Activated CD8-positive, alpha-beta T cell treated with anti-CD3 and anti-CD28 coated beads, Interleukin-2, amount 10 ng/mL, durations not matched to agents 7 days and 5 days (primary cell): ENCODE measurements around the gene KNDC1. TPM values are rescaled to one million over a fixed set of nuclear protein-coding genes. Genes with fewer than 3 reads are reported as not detected.

ENCODE experiments used
- ATAC-seq: fragments of 150-1000 bp; cut with Tn5 transposase; one replicate; pipeline ENCODE4 v1.10.0; 2021; ENCODE audit warnings: moderate library complexity
- CTCF ChIA-PET: fragments of 350-600 bp; sonication (Branson Sonifier 250); formaldehyde crosslinking; loops from one replicate; lab custom pipeline; 2021; ENCODE audit warnings: antibody characterized with exemption; lab: Charles Lee
- POLR2A ChIA-PET: fragments of 350-600 bp; sonication (Branson Sonifier 250); formaldehyde crosslinking; loops from one replicate; lab custom pipeline; 2021; ENCODE audit warnings: antibody characterized with exemption; lab: Charles Lee
- DNase-seq: peaks from one replicate; pipeline ENCODE4 v3.0.0-alpha.2; 2020
- H3K27ac Mint-ChIP-seq: one replicate; pipeline ENCODE4 v1.8.0; 2021; ENCODE audit warnings: mild to moderate bottlenecking, mixed read lengths
- H3K27me3 Mint-ChIP-seq: one replicate; pipeline ENCODE4 v1.8.0; 2021; ENCODE audit warnings: low read depth, mixed read lengths
- H3K36me3 Mint-ChIP-seq: one replicate; pipeline ENCODE4 v1.8.0; 2021; ENCODE audit warnings: low read depth, mixed read lengths
- H3K4me1 Mint-ChIP-seq: one replicate; pipeline ENCODE4 v1.8.0; 2021; ENCODE audit warnings: low read depth, mixed read lengths
- H3K4me3 Mint-ChIP-seq: one replicate; pipeline ENCODE4 v1.8.0; 2021; ENCODE audit warnings: mild to moderate bottlenecking, mixed read lengths
- H3K9me3 Mint-ChIP-seq: one replicate; pipeline ENCODE4 v1.8.0; 2022; ENCODE audit warnings: mixed read lengths; ENCODE audit not compliant: insufficient read depth
- total RNA-seq, 2 experiments: library from RNA; stranded (reverse); gene quantifications; one replicate each; pipeline ENCODE4 v1.2.3, GENCODE V29; 2021

Gene KNDC1
- total RNA-seq, 2 experiments from 2014 or later, result 0.21 to 0.32 TPM

DNA sequence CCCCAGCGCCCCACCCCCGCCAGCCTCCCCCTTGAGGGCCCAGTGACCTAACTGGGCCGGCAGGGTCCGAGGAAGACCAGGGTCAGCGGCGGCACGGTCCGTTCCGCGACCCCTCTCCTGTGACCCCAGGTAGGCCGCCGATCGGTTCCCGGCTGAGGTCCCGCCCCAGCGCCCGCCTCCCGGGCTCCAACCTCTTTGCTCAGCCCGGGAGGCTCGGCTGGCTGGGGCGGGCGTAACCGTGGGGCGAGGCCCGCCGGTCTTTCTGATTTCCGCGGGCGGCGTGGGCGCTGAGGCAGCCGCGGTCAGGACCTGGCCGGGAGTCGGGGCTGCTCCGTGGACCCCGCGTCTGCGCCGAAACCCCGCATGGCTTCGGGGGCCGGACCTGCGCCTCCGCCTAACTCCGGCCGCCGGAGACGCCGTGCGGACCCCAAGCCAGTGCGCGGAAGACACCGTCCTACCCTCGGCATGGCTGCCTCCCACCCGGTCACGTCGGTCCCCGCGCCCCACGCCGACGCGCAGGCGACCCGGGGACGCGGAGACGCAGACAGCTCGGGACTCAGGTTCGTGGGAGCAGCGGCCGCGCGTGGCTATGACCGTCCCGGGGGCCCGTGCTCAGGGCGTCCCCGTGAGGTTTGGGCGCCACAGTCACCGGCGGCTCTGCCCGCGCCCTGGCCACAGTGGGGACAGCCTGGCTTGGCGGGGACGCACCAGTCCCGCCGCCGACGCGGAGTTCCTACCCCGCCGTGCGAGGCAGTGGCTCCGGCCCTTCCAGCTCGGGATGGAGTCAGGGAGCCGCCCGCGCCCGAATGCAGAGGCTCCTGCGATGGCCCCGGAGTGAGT, 76.6 kb downstream of the KNDC1 start:
- H3K27ac Mint-ChIP-seq, result no peak overlapping the region
- H3K4me3 Mint-ChIP-seq, result no peak overlapping the region
- ChIA-PET CTCF (no interaction called here), POLR2A (no interaction called here)
- DNase-seq (no peak), ATAC-seq (peak; percentile 28)
- no peaks in the 10 kb centered on the region for H3K36me3 Mint-ChIP-seq
- peaks cover 54% of the 10 kb centered on the region for H3K27me3 Mint-ChIP-seq
- peaks cover 17% of the 10 kb centered on the region for H3K4me1 Mint-ChIP-seq
- no peaks in the 10 kb centered on the region for H3K9me3 Mint-ChIP-seq

DNA sequence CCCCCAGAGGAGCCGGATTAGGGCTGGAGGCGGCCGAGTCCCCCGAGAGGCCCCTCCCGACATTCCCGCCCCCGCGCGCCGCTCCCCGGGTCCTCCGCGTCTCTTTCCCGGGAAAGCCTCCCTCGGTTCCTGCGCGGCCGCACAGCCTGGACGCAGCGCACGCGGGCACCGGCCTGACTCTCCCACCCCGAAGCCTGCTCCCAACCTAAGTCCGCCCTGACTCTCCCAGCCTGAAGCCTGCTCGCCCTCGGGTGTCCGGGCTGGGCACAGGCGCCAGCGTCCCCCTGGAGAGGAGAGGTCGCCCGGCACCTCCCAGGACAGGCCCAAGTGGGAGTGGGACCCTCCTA, 77.2 kb downstream of the KNDC1 start:
- no peaks in the 10 kb centered on the region for H3K9me3 Mint-ChIP-seq
- ATAC-seq (no peak), DNase-seq (no peak)
- no peaks in the 10 kb centered on the region for H3K36me3 Mint-ChIP-seq
- H3K27ac Mint-ChIP-seq, result no peak overlapping the region
- peaks cover 23% of the 10 kb centered on the region for H3K4me1 Mint-ChIP-seq
- POLR2A ChIA-PET, result no interaction called here
- no peak overlapping the region for H3K4me3 Mint-ChIP-seq
- H3K27me3 Mint-ChIP-seq, result peaks cover 53% of the 10 kb centered on the region
- CTCF ChIA-PET, result no interaction called here

DNA sequence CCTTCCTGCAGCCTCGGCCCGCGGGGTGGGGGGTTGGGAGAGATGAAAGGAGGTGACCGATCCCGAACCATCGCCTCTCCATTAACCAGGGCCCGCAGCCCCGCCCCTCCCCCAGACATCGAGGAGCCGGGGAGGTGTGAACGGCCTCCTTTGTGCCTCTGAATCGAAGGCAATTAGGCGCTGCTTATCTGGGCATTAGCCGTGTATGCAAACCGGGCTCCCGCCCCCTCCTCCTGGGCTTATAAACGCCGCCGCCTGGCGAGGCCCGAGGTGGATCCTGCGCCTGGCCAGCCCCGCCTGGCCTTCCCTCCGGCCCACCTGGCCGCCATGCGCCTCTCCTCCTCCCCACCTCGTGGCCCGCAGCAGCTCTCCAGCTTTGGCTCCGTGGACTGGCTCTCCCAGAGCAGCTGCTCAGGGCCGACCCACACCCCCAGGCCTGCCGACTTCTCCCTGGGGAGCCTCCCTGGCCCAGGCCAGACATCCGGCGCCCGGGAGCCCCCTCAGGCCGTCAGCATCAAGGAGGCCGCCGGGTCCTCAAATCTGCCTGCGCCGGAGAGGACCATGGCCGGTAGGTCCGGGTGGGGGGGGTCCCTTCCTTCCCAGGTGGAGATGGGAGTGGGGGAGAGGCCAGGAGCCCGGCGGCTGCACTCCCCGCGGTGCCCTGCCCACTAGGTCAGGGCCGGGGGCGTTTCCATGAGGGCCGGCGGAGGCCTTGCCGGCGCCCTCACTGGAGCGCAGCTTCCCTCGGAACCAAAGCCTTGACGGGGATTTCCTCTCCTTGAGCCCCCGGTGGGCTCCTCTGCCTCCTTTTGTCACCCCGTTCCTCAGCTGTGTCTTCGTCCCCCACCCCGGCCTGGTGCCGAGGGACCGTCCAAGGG, 77.8 kb downstream of the KNDC1 start, which contains the start of gene VENTX:
VENTX (plus strand) TSS at position 268 of the 878 bp plus-strand sequence; CDS start at position 328, 60 bp downstream.
- H3K27me3 Mint-ChIP-seq, result peaks cover 51% of the 10 kb centered on the region
- ChIA-PET CTCF (no interaction called here), POLR2A (no interaction called here)
- ATAC-seq (no peak), DNase-seq (no peak)
- H3K4me3 Mint-ChIP-seq, result no peak within 1 kb of the TSS
- H3K36me3 Mint-ChIP-seq, result no peaks in the 10 kb centered on the region
- H3K9me3 Mint-ChIP-seq, result no peaks in the 10 kb centered on the region
- peaks cover 28% of the 10 kb centered on the region for H3K4me1 Mint-ChIP-seq
- no peak within 1 kb of the TSS for H3K27ac Mint-ChIP-seq

DNA sequence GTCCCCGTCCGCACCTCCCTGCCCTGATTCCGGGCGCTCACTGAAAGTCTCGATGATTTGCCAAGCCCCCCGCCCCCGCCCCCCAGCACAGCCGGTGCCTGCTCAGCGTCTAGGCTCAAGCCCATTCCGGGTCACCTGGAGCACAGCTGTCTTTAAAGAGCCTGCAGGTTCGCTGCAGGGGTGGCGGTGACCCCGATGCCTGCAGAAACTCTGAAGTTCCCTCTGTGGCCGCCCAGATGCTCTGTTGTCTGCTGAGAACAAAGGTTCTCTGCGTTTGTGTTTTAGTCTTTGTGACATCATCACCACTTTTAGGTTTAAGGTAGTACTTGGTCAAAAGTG, 78.4 kb downstream of the KNDC1 start:
- DNase-seq, result no peak
- Mint-ChIP-seq H3K27me3 (peaks cover 51% of the 10 kb centered on the region), H3K9me3 (no peaks in the 10 kb centered on the region), H3K36me3 (no peaks in the 10 kb centered on the region), H3K27ac (no peak overlapping the region), H3K4me3 (no peak overlapping the region), H3K4me1 (peaks cover 28% of the 10 kb centered on the region)
- CTCF ChIA-PET, result no interaction called here
- POLR2A ChIA-PET, result no interaction called here
- no peak for ATAC-seq

DNA sequence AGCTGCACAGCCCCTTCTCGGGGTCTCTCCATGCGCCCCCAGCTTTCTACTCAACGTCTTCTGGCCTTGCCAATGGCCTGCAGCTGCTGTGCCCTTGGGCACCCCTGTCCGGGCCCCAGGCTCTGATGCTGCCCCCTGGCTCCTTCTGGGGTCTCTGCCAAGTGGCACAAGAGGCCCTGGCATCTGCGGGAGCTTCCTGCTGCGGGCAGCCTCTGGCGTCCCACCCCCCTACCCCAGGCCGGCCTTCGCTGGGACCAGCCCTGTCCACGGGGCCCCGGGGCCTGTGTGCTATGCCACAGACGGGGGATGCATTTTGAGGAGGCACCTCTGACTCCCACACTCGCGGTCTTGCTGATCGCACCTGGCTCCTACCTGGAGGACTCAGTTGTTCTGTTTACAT, 80.0 kb downstream of the KNDC1 start:
- H3K9me3 Mint-ChIP-seq, result no peaks in the 10 kb centered on the region
- no peaks in the 10 kb centered on the region for H3K36me3 Mint-ChIP-seq
- POLR2A ChIA-PET, result interaction anchor here (0.5 to 0.6 kb wide), 2 partner anchors 36 to 498 kb away, joined by 3 read pairs; partner anchors contain the start of gene ADAM8
- H3K4me1 Mint-ChIP-seq, result peaks cover 25% of the 10 kb centered on the region
- H3K27me3 Mint-ChIP-seq, result peaks cover 38% of the 10 kb centered on the region
- no peak overlapping the region for H3K27ac Mint-ChIP-seq
- CTCF ChIA-PET, result no interaction called here
- no peak overlapping the region for H3K4me3 Mint-ChIP-seq
- DNase-seq (no peak), ATAC-seq (no peak)

DNA sequence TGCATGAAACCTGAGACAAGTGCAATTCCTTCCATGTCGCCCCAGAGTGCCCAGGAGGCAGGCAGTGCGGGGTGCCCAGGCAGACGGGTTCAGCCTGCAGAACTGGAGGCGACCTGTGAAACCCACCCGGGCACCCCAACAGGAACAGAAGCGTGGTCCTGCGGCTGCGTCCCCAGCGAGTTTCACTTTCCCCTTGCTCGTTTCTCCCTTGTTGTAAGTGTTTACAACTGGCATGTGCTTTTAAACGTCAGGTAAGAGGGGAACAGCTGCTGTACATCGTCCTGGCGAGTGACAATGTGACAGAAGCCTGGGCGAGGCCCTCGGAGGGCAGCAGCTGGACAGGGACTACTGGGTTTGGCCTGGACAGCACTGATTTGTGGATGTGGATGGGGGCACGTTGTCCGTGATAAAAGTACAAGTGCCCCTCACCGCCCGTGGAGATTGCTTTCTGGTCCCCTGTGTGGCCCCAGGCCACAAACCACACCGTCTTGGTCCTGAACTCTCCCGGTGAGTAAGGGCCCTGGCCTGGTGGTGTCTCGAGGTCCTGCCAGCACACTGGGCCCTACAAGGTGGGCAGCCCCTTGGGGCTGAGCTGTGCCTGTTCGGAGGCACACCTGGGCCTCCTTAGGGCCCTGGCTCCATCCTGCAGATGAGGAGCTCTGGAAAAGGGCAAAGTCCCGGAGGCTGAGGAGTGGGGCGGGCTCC, 81.6 kb downstream of the KNDC1 start:
- Mint-ChIP-seq H3K4me3 (peak overlapping the region; percentile 76), H3K9me3 (no peaks in the 10 kb centered on the region), H3K4me1 (peaks cover 23% of the 10 kb centered on the region), H3K27ac (no peak overlapping the region), H3K36me3 (no peaks in the 10 kb centered on the region), H3K27me3 (peaks cover 34% of the 10 kb centered on the region)
- ChIA-PET POLR2A (no interaction called here), CTCF (interaction anchor here (1.3 kb wide), 1 partner anchor 19 kb away, joined by 4 read pairs; no protein-coding TSS in a partner anchor)
- ATAC-seq (peak; percentile 59), DNase-seq (peak; percentile 65)

DNA sequence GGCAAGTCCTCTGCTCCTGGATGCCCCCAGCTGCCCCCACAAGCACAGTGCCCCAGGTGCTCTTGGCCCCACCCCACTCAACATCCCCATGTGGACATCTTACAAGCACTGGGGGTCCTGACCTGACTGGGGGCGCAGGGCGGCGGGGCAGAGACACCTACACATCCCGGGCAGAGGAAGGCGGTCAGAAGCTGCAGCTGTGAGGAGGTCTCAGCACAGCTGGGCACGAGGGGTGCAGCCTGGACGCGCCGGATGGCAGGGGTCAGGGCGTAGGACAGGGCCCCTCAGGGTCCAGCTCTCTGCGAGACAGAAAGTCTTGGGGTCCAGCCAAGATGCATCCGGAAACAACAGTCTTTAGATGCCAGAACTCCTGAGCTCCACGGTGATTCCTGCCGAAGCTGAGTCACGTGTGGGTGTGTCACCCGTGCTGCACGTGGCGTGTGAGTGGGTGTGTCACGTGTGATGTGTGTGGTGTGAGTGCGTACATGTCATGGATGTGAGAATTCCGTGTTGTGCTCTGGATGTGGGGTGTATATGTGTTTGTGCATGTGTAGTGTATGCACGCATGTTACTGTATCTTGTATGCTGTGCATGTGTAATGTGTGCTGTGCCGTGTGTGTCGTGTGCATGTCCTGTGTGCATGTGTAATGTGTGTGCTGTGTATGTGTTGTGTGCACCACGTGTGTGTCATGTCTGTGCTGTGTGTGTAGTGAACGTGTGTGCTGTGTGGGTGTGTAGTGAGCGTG, 82.8 kb downstream of the KNDC1 start:
- H3K4me1 Mint-ChIP-seq, result peaks cover 27% of the 10 kb centered on the region
- H3K27ac Mint-ChIP-seq, result peak overlapping the region; percentile 4
- H3K9me3 Mint-ChIP-seq, result no peaks in the 10 kb centered on the region
- ATAC-seq (no peak), DNase-seq (no peak)
- peaks cover 30% of the 10 kb centered on the region for H3K27me3 Mint-ChIP-seq
- no peak overlapping the region for H3K4me3 Mint-ChIP-seq
- CTCF ChIA-PET, result no interaction called here
- no peaks in the 10 kb centered on the region for H3K36me3 Mint-ChIP-seq
- POLR2A ChIA-PET, result no interaction called here

DNA sequence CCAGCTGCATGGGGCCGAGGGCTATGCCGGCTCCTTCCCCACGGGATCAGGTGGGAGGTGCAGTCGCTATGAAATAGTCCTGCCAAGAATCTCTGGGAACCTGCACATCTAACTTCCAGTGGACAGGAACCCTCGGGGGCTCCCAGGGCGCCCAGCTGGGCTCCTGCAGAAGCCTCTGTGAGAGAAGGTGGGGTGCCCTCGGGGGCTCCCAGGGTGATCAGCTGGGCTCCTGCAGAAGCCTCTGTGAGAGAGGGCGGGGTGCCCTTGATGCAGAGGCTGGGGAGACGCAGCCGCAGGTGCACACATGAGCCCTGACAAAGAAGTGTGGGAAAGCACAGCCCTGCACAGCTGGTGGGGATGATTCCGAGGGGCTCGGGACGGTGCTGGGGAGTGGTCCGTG, 83.6 kb downstream of the KNDC1 start:
- H3K4me1 Mint-ChIP-seq, result peaks cover 27% of the 10 kb centered on the region
- no peak overlapping the region for H3K27ac Mint-ChIP-seq
- POLR2A ChIA-PET, result no interaction called here
- H3K36me3 Mint-ChIP-seq, result no peaks in the 10 kb centered on the region
- no peak overlapping the region for H3K4me3 Mint-ChIP-seq
- no peak for DNase-seq
- CTCF ChIA-PET, result no interaction called here
- peaks cover 25% of the 10 kb centered on the region for H3K27me3 Mint-ChIP-seq
- no peaks in the 10 kb centered on the region for H3K9me3 Mint-ChIP-seq
- ATAC-seq, result no peak

DNA sequence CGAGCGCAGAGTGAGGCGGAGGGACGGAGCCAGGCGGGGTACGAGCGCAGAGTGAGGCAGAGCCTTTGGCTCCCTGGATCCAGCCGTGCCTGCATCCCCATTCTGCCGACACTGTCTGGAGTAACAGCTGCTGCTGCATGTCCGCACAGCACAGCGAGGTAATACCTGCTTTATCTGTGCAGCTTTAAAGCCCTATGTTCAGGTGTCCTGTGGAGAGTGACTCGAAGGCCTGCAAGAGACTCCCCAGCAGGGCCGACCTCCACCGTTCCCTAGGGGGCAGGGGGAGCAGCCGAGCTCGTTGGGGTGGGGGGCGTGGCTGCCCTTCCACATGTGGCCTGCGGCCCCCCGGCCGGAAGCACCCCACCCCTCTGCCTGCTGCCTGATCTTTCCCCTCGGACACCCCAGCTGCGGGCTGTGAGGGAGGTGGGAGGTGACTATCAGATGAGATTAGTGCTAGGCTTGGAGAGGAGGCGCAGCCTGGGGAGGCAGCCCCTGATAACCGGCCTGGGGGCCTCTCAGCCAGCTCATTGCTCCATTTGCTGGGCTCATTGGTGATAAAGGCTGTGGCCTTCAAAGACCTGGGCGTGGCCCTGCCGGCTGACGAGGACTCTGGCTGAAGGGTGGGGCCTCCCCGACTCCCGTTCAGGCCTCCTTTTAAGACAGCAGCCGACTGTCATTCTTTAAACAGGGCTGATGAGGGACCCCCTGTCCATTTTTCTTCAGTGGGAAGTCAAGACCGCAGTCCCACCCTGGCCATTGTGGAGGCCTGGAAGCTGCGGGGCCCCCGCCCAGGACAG, 85.6 kb downstream of the KNDC1 start:
- CTCF ChIA-PET, result no interaction called here
- ATAC-seq, result no peak

DNA sequence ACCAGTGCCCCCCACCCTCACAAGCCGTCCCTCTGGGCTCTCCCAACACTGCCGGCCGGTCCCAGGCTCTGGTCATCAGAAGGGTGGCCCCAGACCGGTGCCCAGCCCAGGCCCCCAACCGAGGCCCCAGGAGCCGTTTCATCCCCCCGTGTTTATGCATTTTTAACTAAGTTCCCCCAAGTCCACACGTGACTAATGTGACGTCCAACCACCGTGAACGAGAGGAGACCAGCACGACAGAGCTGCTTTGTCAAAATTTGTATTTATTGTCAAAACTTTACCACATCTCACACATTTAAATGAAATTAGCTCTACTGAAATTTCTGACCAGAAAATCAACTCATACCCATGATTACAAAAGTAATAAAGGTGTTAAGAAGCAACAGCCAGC, 86.2 kb downstream of the KNDC1 start:
- Mint-ChIP-seq H3K4me3 (no peak overlapping the region), H3K4me1 (peaks cover 21% of the 10 kb centered on the region), H3K36me3 (no peaks in the 10 kb centered on the region), H3K9me3 (no peaks in the 10 kb centered on the region), H3K27me3 (peaks cover 18% of the 10 kb centered on the region), H3K27ac (no peak overlapping the region)
- ATAC-seq (no peak), DNase-seq (no peak)
- ChIA-PET CTCF (no interaction called here), POLR2A (no interaction called here)

More for the DNA sequence above, 85.6 kb downstream of the KNDC1 start:
- Mint-ChIP-seq H3K4me1 (peaks cover 27% of the 10 kb centered on the region), H3K4me3 (no peak overlapping the region), H3K27me3 (peaks cover 24% of the 10 kb centered on the region), H3K36me3 (no peaks in the 10 kb centered on the region), H3K9me3 (no peaks in the 10 kb centered on the region), H3K27ac (no peak overlapping the region)
- POLR2A ChIA-PET, result no interaction called here
- DNase-seq, result no peak
